ENCODE data around the gene BIRC7.

DNA sequence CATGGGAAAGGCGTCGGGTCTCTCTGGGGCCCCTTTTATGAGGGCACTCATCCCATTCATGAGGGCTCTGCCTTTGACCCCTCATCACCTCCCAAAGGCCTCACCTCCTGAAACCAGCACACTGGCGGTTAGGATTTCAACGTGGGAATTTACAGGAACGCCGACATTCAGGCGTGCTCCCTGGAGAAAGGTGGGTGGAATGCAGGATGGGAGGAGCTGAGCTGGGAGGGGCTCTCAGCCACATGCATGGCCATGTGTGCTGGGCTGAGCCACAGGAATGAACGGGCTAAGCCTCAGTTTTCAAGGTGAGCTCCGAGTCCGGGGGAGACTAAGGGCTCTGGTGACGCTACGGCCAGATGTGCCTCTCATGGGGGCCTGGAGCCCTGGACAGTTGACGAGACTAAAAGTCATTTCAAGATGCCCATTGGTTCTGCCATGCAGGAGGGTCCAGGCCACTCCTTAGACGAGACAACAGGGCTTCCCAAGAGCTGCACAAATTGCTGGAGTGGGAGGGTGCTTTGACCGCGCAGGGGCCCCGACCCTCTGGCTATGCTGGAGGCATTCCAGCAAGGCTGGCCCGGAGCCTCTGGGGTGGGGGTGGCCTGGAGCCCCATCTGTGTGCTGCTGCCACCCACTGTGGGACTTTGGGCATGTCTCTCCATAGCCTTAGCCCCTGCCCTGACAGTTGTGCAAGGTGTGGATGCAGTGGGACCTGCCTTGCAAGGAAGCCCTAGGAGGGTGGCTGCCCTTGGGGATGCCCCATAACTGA, 33.1 kb downstream of the BIRC7 start:
- no peak for TF ChIP-seq ARNT (IDR thresholded peaks at IDR 0.05)
- no peak for TF ChIP-seq HDGF (IDR thresholded peaks at IDR 0.05; ENCODE audit: borderline replicate concordance)
- TF ChIP-seq SUZ12 (IDR thresholded peaks at IDR 0.05): no peak
- TF ChIP-seq FOXK2 (IDR thresholded peaks at IDR 0.05): no peak
- no peak for TF ChIP-seq BHLHE40 (IDR thresholded peaks at IDR 0.05; ENCODE audit: borderline replicate concordance)
- TF ChIP-seq FOXA1 (IDR thresholded peaks at IDR 0.05): no peak
- TF ChIP-seq, protein P1, sequence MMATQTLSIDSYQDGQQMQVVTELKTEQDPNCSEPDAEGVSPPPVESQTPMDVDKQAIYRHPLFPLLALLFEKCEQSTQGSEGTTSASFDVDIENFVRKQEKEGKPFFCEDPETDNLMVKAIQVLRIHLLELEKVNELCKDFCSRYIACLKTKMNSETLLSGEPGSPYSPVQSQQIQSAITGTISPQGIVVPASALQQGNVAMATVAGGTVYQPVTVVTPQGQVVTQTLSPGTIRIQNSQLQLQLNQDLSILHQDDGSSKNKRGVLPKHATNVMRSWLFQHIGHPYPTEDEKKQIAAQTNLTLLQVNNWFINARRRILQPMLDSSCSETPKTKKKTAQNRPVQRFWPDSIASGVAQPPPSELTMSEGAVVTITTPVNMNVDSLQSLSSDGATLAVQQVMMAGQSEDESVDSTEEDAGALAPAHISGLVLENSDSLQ (IDR thresholded peaks at IDR 0.05): no peak
- no peak for TF ChIP-seq SP1 (IDR thresholded peaks at IDR 0.05)

Data from HEK293T (cell line).